Ishikawa (cell line): Measurements from ENCODE around the gene CLDN6.

Source experiments
- CEBPB ChIP-seq: IDR thresholded peaks from 2 replicates; pipeline ENCODE4 v1.6.1; 2012
- CREB1 ChIP-seq: IDR thresholded peaks from 2 replicates; pipeline ENCODE4 v1.6.1; 2012; ENCODE audit warnings: low read depth
- EP300 ChIP-seq: IDR thresholded peaks from 2 replicates; pipeline ENCODE4 v1.6.1; 2012; ENCODE audit warnings: borderline replicate concordance
- FOXM1 ChIP-seq: IDR thresholded peaks from 2 replicates; pipeline ENCODE4 v1.6.1; 2012; ENCODE audit warnings: low read depth, borderline replicate concordance
- NFIC ChIP-seq: IDR thresholded peaks from 2 replicates; pipeline ENCODE4 v1.6.1; 2012
- RAD21 ChIP-seq: IDR thresholded peaks from 2 replicates; pipeline ENCODE4 v1.6.1; 2012; ENCODE audit warnings: low read depth
- TAF1 ChIP-seq: IDR thresholded peaks from 2 replicates; pipeline ENCODE4 v1.6.1; 2012; ENCODE audit warnings: low read depth, mild to moderate bottlenecking
- TCF12 ChIP-seq: IDR thresholded peaks from 2 replicates; pipeline ENCODE4 v1.6.1; 2012; ENCODE audit warnings: low read depth
- TEAD4 ChIP-seq: IDR thresholded peaks from 2 replicates; pipeline ENCODE4 v1.6.1; 2012
- YY1 ChIP-seq: IDR thresholded peaks from 2 replicates; pipeline ENCODE4 v1.6.1; 2012; ENCODE audit warnings: low read depth
- TF ChIP-seq, protein P1 (sequence below): IDR thresholded peaks from 2 replicates; pipeline ENCODE4 v1.6.1; 2012; ENCODE audit warnings: low read depth, mild to moderate bottlenecking
- TF ChIP-seq, protein P2 (sequence below): IDR thresholded peaks from 2 replicates; pipeline ENCODE4 v1.6.1; 2012
- TF ChIP-seq, protein P3 (sequence below): IDR thresholded peaks from 2 replicates; pipeline ENCODE4 v1.6.1; 2012

DNA sequence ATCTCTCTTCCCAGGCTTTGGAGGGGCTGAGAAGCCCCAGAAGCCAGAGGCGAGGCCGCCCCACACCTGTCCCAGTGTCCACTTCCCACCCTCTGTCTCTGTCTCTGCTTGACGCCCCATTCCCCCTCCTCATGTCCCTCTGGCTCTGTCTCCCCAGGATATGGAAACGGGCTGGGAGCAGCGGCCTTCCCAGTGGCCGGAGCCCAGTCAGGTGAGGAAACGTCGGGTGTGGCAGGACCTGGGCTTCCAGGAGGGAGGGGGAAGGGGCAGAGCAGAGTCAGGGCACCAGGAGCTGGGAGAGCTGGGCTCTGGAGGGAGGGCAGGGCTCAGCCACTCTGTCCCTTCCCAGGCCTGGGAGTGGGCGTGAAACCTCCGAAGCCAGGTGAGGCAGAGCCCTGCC is 27.1 kb downstream of the CLDN6 start:
- TF ChIP-seq YY1 (no peak), CREB1 (no peak), EP300 (no peak), TEAD4 (no peak), RAD21 (no peak), NFIC (no peak), FOXM1 (no peak), CEBPB (no peak), TAF1 (no peak), TCF12 (no peak)
- TF ChIP-seq, protein P1, sequence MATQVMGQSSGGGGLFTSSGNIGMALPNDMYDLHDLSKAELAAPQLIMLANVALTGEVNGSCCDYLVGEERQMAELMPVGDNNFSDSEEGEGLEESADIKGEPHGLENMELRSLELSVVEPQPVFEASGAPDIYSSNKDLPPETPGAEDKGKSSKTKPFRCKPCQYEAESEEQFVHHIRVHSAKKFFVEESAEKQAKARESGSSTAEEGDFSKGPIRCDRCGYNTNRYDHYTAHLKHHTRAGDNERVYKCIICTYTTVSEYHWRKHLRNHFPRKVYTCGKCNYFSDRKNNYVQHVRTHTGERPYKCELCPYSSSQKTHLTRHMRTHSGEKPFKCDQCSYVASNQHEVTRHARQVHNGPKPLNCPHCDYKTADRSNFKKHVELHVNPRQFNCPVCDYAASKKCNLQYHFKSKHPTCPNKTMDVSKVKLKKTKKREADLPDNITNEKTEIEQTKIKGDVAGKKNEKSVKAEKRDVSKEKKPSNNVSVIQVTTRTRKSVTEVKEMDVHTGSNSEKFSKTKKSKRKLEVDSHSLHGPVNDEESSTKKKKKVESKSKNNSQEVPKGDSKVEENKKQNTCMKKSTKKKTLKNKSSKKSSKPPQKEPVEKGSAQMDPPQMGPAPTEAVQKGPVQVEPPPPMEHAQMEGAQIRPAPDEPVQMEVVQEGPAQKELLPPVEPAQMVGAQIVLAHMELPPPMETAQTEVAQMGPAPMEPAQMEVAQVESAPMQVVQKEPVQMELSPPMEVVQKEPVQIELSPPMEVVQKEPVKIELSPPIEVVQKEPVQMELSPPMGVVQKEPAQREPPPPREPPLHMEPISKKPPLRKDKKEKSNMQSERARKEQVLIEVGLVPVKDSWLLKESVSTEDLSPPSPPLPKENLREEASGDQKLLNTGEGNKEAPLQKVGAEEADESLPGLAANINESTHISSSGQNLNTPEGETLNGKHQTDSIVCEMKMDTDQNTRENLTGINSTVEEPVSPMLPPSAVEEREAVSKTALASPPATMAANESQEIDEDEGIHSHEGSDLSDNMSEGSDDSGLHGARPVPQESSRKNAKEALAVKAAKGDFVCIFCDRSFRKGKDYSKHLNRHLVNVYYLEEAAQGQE: no peak
- TF ChIP-seq, protein P2, sequence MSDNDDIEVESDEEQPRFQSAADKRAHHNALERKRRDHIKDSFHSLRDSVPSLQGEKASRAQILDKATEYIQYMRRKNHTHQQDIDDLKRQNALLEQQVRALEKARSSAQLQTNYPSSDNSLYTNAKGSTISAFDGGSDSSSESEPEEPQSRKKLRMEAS: no peak
- TF ChIP-seq, protein P3, sequence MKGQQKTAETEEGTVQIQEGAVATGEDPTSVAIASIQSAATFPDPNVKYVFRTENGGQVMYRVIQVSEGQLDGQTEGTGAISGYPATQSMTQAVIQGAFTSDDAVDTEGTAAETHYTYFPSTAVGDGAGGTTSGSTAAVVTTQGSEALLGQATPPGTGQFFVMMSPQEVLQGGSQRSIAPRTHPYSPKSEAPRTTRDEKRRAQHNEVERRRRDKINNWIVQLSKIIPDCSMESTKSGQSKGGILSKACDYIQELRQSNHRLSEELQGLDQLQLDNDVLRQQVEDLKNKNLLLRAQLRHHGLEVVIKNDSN: peak; percentile 57
